ENCODE results near the gene TMTC1.
"Not testable (repeated sequence)": the region's sequence is repeated elsewhere in the genome, so short reads cannot be mapped to it uniquely, and the experiment has no call there.

Gene TMTC1

GRCh38 chr12:29556363-29556762 lies 227.4 kb downstream of the TMTC1 start:
- no peaks in the 10 kb centered on the region for H3K27me3 ChIP-seq
- no peak for DNase-seq
- no peak overlapping the region for H3K4me3 ChIP-seq (ENCODE audit: low read depth, low read length)
- H3K4me1 ChIP-seq: 0 out of 2 replicates have a peak, but pooled peaks cover 3% of the 10 kb centered on the region
- no peaks in the 10 kb centered on the region for H3K36me3 ChIP-seq
- H3K9me3 ChIP-seq: no peaks in the 10 kb centered on the region
- TF ChIP-seq CTCF (IDR thresholded peaks at IDR 0.05; ENCODE audit: low read depth, low read length): no peak

GRCh38 chr12:29555451-29555850 lies 228.3 kb downstream of the TMTC1 start:
- H3K4me1 ChIP-seq; DNase-seq; H3K36me3 ChIP-seq; H3K4me3 ChIP-seq (ENCODE audit: low read depth, low read length); H3K27me3 ChIP-seq; H3K9me3 ChIP-seq: not testable (repeated sequence)

- Histone ChIP-seq H3K4me1 (0 out of 2 replicates have a peak, but pooled peaks cover 3% of the 10 kb centered on the region), H3K9me3 (no peaks in the 10 kb centered on the region), H3K27me3 (no peaks in the 10 kb centered on the region), H3K4me3 (ENCODE audit: low read depth, low read length) (no peak overlapping the region), H3K36me3 (no peaks in the 10 kb centered on the region)
- DNase-seq: no peak
- TF ChIP-seq CTCF (IDR thresholded peaks at IDR 0.05; ENCODE audit: low read depth, low read length): no peak
Measured at GRCh38 chr12:29552994-29553748, 230.6 kb downstream of the TMTC1 start.

- Histone ChIP-seq H3K9me3 (no peaks in the 10 kb centered on the region), H3K27me3 (no peaks in the 10 kb centered on the region), H3K4me1 (0 out of 2 replicates have a peak, but pooled peaks cover 3% of the 10 kb centered on the region), H3K4me3 (ENCODE audit: low read depth, low read length) (no peak overlapping the region), H3K36me3 (no peaks in the 10 kb centered on the region)
- peak; percentile 99 for TF ChIP-seq CTCF (IDR thresholded peaks at IDR 0.05; ENCODE audit: low read depth, low read length)
- peak; percentile 79 for DNase-seq
Measured at GRCh38 chr12:29552324-29552927, 231.3 kb downstream of the TMTC1 start.

GRCh38 chr12:29551812-29552211 lies 231.9 kb downstream of the TMTC1 start:
- H3K9me3 ChIP-seq: no peaks in the 10 kb centered on the region

GRCh38 chr12:29547864-29548263 lies 235.9 kb downstream of the TMTC1 start:
- Histone ChIP-seq H3K9me3 (no peaks in the 10 kb centered on the region), H3K4me1 (0 out of 2 replicates have a peak, but pooled peaks cover 3% of the 10 kb centered on the region), H3K36me3 (no peaks in the 10 kb centered on the region), H3K27me3 (no peaks in the 10 kb centered on the region), H3K4me3 (ENCODE audit: low read depth, low read length) (no peak overlapping the region)
- no peak for DNase-seq
- TF ChIP-seq CTCF (IDR thresholded peaks at IDR 0.05; ENCODE audit: low read depth, low read length): no peak

More at GRCh38 chr12:29551812-29552211, 231.9 kb downstream of the TMTC1 start:
- no peak for DNase-seq
- Histone ChIP-seq H3K4me1 (0 out of 2 replicates have a peak, but pooled peaks cover 3% of the 10 kb centered on the region), H3K27me3 (no peaks in the 10 kb centered on the region), H3K4me3 (ENCODE audit: low read depth, low read length) (no peak overlapping the region), H3K36me3 (no peaks in the 10 kb centered on the region)
- no peak for TF ChIP-seq CTCF (IDR thresholded peaks at IDR 0.05; ENCODE audit: low read depth, low read length)

All from BE2C (cell line).